CD4-positive, alpha-beta T cell treated with Interleukin-10 for 1 hour (primary cell): ENCODE measurements around the gene MIX23.

Source experiments
- DNase-seq: peaks from one replicate; pipeline ENCODE4 v3.0.0-alpha.2; 2020

MIX23 gene

DNA sequence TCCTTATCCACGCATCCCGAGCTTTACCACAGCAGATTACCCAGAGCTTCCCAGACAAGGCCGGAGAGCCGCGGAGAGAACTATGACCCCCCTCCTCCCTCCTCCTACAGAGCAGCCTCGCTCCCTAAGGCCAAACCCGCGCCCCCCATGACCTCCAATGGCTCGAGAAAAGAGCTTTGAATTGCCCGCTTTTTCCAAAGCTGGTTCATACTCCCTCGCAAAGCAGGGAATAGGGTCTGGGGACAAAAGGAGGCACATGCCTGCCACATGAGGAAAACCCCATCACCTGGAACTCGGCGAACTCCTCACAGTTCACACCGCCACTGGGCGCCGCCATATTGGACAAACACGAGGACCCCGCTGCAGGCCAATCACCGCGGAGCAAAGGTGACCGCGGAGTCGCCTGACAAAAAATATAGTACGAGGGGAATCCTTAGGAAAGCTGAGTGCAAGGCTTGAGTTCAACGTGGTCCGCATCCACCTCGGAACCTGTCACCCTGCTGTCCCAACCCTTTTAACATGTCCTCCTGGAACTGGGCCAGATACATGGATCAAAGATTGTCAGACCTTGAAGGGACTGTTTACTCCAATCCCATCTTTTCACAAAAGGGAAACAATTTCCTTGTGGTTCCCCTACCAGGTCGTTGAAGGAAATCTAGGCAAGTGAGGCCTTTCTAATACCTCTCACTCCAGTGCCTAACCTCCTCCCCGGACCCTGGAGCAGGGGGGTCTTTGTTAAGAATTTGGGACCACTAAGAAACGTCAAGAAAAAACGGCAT is at the start of gene MIX23:
Gene MIX23 (minus strand): TSS at position 344 of the 779 bp plus-strand sequence. CDS start 7 bp downstream, at position 337.
- DNase-seq: peak; percentile 87

DNA sequence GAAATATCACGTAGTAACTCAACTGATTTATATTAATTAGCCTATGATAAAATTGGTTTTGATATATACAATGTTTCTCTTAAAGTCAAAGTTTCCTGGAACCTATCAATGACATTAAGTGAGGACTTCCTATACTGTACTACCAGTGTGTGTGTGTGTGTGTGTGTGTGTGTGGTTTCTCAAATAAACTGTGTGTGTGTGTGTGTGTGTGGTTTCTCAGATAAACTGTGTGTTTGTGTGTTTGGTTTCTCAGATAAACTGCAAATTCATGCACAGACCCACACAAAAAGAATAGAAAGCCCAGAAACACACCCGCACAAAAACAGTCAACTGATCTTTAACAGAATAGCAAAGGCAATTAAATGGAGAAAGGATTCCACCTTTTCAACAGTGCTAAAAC is 47.3 kb upstream of the MIX23 start:
- DNase-seq: no peak

DNA sequence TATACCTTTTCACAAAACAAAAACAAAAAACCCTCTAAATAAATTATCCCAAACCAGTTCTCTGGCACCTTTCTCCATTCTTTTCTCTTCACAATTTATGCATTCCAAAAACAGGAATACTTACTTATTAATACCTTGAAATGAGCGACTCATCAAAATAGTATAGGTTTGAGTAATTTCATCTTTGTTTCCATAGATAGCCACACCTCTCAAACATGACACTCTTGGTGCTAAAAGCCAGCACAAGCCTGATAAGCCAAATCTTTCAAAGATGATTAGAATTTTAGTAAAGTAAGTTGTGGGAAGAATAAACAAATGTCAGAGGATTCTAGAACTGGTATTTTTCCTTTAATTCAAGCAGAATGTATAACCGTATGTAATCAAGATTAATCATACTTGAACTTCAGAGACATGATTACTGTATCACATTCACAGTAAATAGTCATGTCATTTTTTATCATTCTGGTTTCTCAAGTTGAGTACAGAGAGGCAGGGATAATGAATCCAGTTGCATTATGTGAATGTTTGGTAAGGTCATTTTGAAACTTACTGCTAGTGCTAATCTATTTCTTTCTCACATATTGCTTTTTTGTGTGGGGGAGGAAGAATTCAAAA is 44.9 kb upstream of the MIX23 start:
- DNase-seq: no peak

DNA sequence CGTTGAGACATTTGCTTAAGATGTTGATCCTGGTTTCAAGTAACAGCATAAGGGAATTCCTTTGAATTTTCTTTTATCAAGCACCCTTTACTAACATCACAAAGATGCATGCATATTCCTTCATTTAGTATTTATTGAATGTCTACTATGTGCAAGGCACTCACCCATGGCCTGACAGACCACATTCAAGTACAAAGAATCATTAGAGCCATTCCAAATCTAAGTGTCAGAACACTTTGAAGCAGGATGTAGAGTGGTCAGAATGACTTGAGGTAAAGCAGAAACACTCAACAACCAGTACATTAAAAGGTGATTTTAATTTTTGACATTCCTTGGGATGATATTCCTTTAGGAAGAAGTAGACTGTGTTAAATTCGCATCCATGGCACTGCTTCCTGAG is 38.8 kb upstream of the MIX23 start:
- DNase-seq: no peak

DNA sequence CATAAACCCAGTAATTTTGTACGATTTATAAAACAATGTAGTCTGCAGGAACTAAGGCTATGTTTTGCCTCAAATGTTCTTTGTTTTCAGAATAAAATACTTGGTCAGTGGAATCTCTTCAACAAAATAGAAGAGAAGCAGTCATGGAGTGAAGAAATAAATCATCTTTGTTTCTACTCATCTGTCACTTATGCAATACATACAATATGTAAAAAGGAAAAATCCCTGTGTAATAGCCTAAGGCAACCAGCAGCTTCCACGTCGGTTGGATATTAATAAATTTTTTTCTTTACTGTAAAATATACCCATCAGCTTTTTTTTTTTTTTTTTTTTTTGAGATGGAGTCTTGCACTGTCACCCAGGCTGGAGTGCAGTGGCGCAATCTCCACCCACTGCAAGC is 38.1 kb upstream of the MIX23 start:
- DNase-seq: no peak

DNA sequence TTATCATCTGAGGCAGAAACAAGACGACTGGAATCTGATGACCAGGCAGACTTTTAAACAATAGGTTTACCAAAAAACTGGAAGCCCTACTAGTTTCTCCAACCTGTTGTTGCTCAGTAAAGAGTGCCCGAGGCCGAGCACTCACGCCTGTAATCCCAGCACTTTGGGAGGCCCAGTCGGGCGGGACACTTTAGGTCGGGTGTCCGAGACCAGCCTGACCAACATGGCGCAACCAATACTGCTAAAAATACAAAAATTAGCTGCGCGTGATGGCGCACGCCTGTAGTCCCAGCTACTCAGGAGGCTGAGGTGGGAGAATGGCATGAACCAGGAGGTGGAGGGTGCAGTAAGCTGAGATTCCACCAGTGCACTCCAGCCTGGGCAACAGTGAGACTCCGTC is 33.9 kb upstream of the MIX23 start:
- DNase-seq: no peak

DNA sequence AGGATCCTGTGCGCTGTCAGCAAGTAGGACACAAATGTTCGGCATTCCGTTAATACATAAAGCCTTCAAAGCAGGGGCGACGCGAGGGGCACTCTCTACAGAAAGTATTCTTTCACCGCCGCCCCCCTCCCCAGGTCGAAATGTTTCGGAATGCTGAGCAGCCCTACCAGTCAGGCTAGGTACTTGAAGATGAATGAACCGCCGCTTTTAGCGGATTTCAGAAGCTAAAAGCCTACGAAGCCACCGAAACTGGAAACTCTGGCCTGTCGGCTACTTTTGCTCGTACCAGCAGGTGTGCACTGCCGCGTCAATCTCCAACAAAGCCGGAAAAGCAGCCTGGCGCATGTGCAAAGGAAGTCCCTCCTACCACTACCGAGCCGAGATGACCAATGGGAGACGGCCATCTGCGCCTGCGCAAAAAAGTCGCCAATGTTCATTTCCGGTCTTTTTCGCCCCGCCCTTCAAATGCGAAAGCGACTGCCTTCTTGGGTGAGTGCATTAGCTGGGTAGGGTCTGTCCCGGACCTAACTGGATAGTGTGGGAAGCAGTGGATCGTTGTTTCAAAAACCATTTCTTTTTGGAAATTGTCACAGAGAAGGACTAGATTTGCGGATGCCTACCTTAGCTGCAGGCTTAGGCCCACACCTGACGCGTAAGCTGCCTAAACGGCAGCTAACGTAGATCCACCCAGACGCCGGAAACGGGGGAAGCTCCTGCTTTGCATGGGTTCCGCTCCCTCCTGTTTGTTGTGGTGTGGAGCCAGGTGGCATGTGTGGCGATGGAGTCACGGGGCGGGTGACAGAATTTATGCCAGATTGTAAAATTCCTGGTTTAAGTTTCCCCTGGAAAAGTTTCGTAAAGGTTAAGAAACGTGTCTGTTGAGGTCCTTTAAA is 33.0 kb upstream of the MIX23 start, which contains the start of gene WDR5B:
Gene WDR5B (minus strand): TSS at position 301 of the 893 bp plus-strand sequence. CDS start 534 bp downstream, outside the sequence.
- DNase-seq: peak; percentile 98

DNA sequence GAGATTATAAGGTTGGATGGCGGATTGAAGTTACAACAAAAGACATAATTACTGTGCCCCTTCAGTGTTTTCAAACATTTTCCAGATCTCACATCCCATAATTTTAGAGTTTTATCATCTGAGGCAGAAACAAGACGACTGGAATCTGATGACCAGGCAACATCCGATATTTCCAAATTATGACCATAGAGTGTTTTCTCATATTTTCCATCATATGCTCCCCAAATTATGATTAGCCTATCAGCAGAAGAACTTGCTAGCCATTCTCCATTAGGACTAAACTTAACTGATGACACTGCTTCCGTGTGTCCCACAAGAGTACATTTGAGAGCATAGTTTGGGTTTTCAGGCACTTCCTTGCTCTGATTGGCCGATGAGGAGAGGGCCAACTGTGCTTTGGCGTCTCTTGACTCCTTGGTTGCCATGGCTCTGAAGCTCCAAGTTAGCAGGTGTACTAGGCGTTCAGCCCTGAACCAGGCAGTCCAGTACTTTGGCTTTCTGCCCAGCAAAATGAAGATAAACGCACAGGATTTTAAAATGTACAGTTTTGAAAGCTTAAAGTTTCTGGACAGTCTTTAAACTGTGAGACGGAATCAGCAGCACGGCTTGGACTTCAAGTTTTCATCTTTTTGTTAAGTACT is 32.2 kb upstream of the MIX23 start:
- peak; percentile 72 for DNase-seq

DNA sequence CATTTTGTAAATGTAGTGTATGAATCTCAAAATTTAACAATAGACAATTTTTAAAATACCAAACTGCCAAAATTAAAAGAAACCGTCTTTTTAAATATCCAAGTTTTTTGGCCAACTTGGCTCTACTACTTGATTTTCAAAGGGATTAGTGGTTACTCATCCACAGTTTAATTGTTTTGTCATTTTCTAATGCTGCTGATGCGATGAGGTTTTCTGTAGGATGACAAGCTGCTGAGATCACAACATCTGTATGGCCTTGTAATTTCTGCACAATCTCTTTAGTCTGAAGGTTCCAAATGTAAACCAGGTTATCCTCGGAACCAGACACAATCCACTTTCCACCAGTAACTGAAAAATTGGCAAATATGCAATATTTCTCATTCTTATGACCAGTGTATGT is 31.4 kb upstream of the MIX23 start:
- DNase-seq: no peak

DNA sequence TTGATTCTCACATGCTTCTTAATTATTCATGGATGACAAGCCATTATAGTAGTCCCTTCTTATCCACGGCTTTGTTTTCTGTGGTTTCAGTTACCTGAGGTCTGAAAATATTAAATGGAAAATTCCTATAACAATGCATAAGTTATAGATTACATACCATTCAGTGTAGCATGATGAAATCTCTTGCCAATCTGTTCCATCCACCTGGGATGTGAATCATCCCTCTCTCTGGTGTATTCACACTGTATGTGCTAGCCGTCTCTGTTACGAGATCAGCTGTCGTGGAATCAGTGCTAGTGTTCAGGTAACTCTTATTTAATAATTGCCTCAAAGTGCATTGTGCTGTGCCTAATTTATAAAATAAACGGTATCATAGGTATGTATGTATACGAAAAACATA is 27.6 kb upstream of the MIX23 start:
- DNase-seq: no peak

DNA sequence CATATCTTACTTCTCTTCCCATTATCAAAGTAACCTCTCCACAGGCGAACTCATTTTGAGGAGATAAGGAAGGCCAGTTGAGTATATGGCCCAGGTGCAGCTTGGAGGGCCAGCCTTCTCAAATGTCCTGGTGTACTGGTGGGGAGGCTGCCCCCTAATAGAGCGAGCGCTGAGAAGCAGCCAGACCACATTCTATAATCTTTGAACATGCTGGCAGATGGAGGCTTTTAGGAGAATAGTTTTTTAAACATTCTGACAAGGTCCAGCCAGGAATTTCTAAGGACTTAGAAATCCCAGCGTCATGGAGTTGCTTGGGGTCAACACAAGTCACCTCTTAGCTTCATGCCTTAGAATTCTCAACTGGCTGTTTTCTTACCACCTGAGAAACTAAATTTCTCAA is 27.1 kb upstream of the MIX23 start:
- no peak for DNase-seq

DNA sequence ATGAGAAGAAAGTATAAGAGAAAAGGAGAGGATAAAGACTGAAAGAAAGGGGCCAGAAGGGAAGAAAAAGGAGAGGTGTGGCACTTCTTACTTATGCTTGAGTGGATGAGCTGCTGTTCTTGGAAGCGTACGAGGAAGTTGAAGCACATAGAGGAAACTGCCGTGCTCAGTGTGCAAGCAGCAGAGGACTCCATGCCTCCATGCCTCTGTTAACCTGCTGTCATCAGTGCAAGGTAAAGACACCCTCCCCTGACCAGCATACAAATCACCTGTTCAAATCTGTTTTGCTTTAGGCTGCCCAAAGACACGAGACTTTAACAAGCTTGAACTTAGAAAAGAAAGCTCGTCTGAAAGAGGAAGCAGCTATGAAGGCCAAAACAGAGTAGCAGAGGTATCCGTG is 26.4 kb upstream of the MIX23 start:
- DNase-seq: no peak

DNA sequence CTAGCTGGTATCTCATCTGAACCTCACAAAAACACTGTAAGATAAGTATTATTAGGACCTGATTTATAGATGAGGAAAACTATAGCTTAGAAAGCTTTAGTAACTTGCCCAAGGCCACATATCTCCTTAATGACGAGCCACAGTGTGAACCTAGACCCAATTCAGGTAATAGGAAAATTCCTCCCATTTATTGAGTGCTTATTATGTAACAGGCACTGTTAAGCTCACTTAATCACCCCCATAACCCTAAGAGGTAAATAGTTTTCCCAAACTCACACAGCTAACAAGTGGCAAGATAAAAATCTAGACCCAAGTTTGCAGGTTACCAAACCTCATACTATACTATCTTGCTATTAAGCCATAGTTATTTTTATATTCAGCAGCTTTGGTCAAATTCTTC is 24.9 kb upstream of the MIX23 start:
- DNase-seq: no peak

DNA sequence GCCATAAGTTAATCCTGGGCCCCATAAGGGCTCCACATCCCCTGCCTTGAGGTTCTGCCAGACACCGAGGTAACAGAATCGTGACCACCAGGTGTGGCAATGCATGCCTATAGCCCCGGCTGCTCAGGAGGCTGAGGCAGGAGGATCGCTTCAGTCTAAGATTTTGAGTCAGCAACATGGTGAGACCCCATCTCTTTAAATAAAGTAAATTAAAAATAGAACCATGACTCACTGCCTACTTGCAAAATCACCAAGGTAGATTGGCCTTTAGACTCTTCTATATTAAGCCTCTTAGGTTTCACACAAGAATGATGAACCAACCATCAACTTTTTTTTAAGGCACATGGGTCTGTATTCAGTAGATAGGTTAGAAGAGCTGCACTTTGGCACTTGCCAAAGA is 23.2 kb upstream of the MIX23 start:
- DNase-seq: no peak

DNA sequence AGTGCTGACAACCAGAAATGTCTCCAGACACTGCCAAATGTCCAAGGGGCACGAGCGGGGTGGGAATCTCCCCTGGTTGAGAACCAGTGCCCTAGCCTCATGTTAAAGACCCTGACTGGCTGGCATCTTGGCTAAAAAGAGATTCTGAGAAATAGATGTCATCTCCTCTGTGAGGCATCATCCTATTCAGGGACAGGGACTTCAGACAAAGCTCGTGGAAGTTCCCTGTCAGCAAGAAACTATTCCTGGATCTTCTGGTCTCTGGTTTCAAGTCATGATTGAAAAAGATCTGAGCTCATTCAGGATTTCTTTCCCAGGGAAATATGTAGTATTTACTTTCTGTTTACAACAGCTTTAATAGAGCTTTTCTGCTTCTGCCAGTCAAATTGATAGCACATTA is 22.0 kb upstream of the MIX23 start:
- DNase-seq: no peak

DNA sequence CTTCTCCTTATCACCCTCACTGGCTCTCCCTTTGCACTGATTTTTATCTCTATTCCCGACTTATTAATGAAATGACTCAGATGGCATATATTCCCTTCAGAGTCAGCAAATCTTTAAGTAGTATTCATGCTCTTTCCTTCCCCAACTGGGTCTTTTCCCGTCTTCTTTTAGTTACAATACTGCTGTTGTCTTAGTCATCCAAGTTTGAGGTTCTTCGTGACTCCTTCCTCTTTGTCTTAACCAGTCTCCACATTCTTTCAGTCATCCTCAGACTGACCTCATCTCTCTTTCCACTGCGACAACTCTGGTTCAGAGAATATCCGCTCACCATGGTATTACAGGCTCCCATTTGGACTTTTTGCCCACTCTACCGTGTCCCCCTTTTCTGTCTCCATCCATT is 20.5 kb upstream of the MIX23 start:
- no peak for DNase-seq

DNA sequence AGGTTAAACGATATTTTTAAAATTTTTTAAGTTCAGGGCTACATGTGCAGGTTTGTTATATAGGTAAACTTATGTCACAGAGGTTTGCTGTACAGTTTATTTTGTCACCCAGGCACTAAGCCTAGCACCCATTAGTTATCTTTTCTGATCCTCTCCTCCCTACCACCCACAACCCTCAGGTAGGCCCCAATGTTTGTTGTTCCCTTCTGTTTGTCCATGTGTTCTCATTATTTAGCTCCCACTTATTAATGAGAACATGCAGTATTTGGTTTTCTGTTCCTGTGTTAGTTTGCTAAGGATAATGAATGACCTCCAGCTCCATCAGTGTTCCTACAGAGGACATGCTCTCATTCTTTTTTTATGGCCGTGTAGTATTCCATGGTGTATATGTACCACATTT is 15.9 kb upstream of the MIX23 start:
- DNase-seq: no peak

DNA sequence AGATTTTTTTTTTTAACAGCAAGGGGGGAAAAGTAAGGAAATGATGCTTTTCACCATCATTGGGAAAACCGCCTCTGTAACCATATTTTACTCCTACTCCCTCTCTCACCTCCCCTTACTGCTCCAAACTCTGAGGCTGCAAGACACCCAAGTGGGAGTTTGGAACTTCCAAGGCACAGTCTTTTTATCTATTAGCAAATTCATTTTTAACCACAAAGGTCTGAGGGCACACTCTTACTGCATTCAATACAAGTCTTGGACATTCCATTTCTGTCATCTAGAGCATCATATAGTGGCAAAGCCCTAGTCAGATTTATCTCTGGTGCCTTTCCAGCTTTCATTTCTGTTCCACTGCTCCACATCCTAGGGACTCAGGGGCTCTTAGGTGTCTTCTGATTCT is 14.2 kb upstream of the MIX23 start:
- no peak for DNase-seq

DNA sequence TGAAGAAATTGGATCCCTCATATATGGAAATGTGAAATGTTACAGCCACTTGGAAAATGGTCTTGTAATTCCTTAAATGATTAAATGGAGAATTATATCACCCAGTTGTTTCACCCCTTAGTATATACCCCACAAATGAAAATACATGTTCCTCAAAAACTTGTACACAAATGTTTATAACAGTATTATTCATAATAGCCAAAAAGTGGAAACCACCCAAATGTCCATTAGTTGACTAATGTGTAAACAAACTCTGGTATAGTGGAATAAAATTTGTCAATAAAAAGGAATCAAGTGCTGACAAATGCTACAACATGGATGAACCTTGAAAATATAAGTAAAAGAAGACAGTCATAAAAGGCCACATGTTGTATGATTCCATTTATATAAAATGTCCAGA is 13.5 kb upstream of the MIX23 start:
- DNase-seq: no peak

DNA sequence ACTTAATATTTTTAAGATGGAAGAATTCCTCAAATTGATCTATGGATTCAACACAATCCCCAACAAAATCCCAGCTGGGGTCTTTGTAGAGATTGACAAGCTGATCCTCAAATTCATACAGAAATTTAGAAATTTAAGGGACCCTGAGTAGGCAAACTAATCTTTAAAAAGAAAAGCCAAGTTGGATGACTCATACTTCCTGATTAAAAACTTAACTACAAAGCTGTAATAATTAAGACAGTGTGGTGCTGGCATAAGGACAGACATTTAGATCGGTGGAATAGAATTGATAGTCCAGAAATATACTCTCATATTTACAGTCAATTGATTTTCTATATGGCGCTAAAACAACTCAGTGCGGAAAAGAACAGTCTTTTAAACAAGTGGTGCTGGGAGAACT is 12.6 kb upstream of the MIX23 start:
- DNase-seq: no peak

DNA sequence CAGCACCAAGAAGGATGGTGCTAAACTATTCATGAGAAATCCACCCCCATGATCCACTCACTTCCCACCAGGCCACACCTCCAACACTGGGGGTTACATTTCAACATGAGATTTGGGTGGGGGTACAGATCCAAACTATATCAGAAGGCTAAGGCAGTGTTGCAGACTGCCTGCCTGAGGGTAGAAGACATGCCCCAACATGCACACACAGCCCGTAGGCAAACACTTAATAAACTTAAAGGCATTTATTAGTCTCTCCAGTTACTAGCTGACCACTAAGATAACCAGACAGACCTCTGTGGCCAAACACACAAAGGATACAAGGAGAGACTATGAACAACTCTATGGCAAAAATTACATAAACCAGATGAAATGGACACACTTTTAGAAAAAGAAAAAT is 11.1 kb upstream of the MIX23 start:
- DNase-seq: no peak

DNA sequence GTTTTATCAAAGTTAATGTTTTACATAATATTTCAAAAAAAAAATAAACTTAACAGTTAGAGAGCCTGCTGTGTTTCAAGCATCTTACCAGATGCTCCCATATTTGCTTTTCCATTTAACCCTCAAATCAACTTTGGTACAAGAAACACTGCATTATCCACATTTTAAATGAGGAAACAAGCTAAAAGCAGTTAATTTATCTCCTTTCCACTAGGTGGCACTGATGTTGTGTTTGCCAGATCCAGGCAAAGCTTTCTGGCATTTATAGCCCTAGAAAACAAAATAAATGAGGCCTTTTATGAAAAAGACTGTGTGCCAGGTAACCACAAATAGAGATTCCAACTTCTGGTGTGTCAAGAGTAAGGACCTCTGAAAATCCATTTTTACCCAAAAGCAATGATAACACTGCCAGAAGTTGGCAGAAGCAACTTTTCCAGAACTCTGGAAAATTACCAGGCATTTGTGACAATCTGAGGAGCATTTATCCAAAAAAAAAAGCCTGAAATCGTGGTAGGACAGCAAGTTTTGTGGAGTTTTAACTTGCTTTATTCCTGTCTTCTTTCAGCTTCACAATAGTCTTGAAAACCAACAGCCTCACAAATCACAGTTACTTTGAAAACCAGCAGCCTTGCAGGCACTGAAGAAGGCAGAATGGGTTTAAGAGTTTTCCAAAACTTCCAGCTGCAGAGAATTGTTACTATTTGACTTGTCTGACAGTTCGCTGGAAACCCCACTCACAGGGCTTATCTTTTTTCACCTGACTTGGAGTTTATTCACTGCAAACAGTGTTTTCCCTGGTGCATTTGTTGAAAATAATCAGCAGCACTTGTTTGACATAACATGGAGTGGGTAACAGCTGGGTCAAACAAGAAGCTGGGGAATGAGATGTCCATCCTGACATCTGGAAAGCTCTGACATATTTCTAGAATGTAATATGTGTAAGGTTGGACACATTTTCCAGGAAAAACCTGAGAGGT is 10.1 kb upstream of the MIX23 start:
- DNase-seq: peak; percentile 60
